ENCODE results near the gene PRIMPOL.

The PRIMPOL gene

DNA sequence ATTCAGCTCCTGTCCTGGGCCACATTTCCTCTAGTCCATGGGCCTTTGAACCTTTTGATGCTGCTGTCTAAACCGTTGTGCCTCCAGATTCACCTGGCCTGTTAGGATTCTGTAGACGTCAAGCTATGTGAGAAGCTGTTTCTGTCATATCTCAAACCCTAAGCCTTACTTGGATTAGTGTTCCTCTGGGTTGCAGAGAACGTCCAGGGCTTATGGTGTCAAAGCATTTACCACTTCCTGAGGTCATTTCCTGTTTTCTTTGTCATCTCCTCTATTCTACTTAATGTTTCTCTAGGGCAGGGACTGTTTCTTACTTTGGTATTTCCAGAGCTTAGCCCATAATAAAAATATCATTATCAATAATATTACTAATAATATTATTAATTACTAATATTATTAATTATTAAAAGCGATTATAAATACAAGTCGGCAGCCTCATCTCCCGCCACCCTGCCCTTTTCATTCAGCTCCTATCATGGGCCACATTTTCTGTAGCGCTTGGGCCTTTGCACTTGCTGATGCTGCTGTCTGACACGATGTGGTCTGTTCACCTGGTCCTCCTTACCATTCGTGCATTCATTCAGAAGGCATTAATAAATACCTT is 19.1 kb downstream of the PRIMPOL start:
- no peak overlapping the region for H3K4me2 ChIP-seq
- H3K36me3 ChIP-seq (ENCODE audit: insufficient read depth): no peaks in the 10 kb centered on the region

DNA sequence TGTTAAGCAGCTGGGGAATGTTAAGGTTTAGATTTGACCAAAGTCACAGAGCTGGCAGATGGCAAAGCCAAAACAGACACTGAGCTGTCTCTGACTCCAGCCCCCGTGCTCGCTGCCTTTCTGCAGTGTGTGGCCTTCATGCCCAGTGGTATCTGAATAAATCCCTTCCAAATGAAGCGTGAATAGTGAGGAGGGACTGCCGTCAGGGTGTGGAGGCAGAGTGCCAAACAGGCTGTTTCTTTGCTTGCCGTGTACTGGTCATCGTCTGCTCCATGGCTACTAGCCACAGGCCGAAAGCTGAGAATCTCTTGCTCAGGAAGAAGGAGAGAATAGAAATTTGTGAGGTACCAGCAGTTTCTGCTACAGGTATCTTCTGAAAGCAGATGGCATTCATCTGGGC is 19.7 kb downstream of the PRIMPOL start:
- no peak overlapping the region for H3K27ac ChIP-seq

More for the DNA sequence above, 19.1 kb downstream of the PRIMPOL start:
- Histone ChIP-seq H3K27me3 (ENCODE audit: insufficient read depth, low read depth) (no peaks in the 10 kb centered on the region), H3K27ac (no peak overlapping the region), H3K4me3 (IDR thresholded peaks at IDR 0.05; ENCODE audit: insufficient read depth, low read depth, low read length) (no peak overlapping the region), H4K20me1 (ENCODE audit: insufficient read depth) (no peaks in the 10 kb centered on the region), H3K9ac (no peak overlapping the region), H2AFZ (ENCODE audit: low read depth) (no peak overlapping the region), H3K79me2 (ENCODE audit: insufficient read depth, low read depth) (no peaks in the 10 kb centered on the region), H3K4me1 (ENCODE audit: low read depth, poor library complexity, severe bottlenecking) (peaks cover 25% of the 10 kb centered on the region)
- TF ChIP-seq, protein P1, sequence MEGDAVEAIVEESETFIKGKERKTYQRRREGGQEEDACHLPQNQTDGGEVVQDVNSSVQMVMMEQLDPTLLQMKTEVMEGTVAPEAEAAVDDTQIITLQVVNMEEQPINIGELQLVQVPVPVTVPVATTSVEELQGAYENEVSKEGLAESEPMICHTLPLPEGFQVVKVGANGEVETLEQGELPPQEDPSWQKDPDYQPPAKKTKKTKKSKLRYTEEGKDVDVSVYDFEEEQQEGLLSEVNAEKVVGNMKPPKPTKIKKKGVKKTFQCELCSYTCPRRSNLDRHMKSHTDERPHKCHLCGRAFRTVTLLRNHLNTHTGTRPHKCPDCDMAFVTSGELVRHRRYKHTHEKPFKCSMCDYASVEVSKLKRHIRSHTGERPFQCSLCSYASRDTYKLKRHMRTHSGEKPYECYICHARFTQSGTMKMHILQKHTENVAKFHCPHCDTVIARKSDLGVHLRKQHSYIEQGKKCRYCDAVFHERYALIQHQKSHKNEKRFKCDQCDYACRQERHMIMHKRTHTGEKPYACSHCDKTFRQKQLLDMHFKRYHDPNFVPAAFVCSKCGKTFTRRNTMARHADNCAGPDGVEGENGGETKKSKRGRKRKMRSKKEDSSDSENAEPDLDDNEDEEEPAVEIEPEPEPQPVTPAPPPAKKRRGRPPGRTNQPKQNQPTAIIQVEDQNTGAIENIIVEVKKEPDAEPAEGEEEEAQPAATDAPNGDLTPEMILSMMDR (conservative IDR thresholded peaks at IDR 0.05; ENCODE audit: low read depth, low read length): no peak

DNA sequence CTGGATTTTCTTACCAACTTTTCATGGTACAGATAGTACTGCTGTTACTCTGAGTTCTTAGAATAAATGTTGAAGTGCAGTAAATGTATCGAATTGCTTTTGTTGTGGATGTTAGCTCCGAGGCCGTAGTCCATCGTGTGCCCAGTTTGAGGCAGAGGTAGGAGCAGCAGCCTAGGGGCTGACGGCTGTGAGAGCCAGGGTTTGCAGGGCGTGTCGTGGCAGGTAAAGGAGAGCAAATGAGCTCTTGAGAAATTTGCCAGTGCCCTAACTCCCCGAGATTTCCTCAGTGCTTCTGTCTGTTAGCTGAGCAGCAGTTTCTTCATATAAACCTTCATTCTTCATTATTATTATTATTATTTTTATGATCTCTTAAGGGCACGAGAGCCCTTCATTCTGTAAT is 21.6 kb downstream of the PRIMPOL start:
- no peaks in the 10 kb centered on the region for H3K27me3 ChIP-seq (ENCODE audit: insufficient read depth, low read depth)
- TF ChIP-seq, protein P1 (conservative IDR thresholded peaks at IDR 0.05; ENCODE audit: low read depth, low read length): no peak
- no peaks in the 10 kb centered on the region for H3K79me2 ChIP-seq (ENCODE audit: insufficient read depth, low read depth)
- no peaks in the 10 kb centered on the region for H4K20me1 ChIP-seq (ENCODE audit: insufficient read depth)
- no peak overlapping the region for H3K9ac ChIP-seq
- H2AFZ ChIP-seq (ENCODE audit: low read depth): no peak overlapping the region
- no peak overlapping the region for H3K27ac ChIP-seq
- no peak overlapping the region for H3K4me3 ChIP-seq (IDR thresholded peaks at IDR 0.05; ENCODE audit: insufficient read depth, low read depth, low read length)
- H3K36me3 ChIP-seq (ENCODE audit: insufficient read depth): no peaks in the 10 kb centered on the region
- peaks cover 24% of the 10 kb centered on the region for H3K4me1 ChIP-seq (ENCODE audit: low read depth, poor library complexity, severe bottlenecking)
- no peak overlapping the region for H3K4me2 ChIP-seq

More for the DNA sequence above, 19.7 kb downstream of the PRIMPOL start:
- no peak overlapping the region for H3K4me2 ChIP-seq
- H3K36me3 ChIP-seq (ENCODE audit: insufficient read depth): no peaks in the 10 kb centered on the region
- no peak overlapping the region for H3K4me3 ChIP-seq (IDR thresholded peaks at IDR 0.05; ENCODE audit: insufficient read depth, low read depth, low read length)
- no peaks in the 10 kb centered on the region for H3K27me3 ChIP-seq (ENCODE audit: insufficient read depth, low read depth)
- H3K79me2 ChIP-seq (ENCODE audit: insufficient read depth, low read depth): no peaks in the 10 kb centered on the region
- no peaks in the 10 kb centered on the region for H4K20me1 ChIP-seq (ENCODE audit: insufficient read depth)
- TF ChIP-seq, protein P1 (conservative IDR thresholded peaks at IDR 0.05; ENCODE audit: low read depth, low read length): no peak
- H3K9ac ChIP-seq: no peak overlapping the region
- peaks cover 25% of the 10 kb centered on the region for H3K4me1 ChIP-seq (ENCODE audit: low read depth, poor library complexity, severe bottlenecking)
- H2AFZ ChIP-seq (ENCODE audit: low read depth): no peak overlapping the region

DNA sequence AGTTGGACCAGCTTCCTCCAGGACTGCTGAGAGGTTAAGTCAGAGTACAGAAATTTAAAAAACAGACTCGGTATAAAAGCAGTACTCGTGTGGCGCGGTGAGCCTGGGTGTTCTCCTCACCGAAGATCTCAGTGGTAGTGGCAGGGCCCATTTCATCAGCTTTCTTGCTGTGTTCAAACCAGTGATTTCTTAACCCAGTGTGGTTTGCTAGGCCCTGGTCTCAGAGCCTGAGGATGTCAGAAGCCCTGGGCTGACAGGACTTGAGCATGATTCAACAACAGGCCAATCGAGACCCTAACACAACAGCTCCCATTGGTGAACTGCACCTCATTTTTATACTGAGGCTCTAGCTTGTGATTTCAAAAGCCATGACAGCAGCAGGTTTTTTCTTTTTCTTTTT is 23.2 kb downstream of the PRIMPOL start:
- Histone ChIP-seq H3K79me2 (ENCODE audit: insufficient read depth, low read depth) (no peaks in the 10 kb centered on the region), H3K4me3 (IDR thresholded peaks at IDR 0.05; ENCODE audit: insufficient read depth, low read depth, low read length) (no peak overlapping the region), H3K27me3 (ENCODE audit: insufficient read depth, low read depth) (no peaks in the 10 kb centered on the region), H3K27ac (no peak overlapping the region), H2AFZ (ENCODE audit: low read depth) (no peak overlapping the region), H3K4me2 (no peak overlapping the region), H3K9ac (no peak overlapping the region), H3K4me1 (ENCODE audit: low read depth, poor library complexity, severe bottlenecking) (peaks cover 11% of the 10 kb centered on the region), H4K20me1 (ENCODE audit: insufficient read depth) (no peaks in the 10 kb centered on the region), H3K36me3 (ENCODE audit: insufficient read depth) (no peaks in the 10 kb centered on the region)
- TF ChIP-seq, protein P1 (conservative IDR thresholded peaks at IDR 0.05; ENCODE audit: low read depth, low read length): no peak
